A549 treated with CpdA at 1 μM for 4 hours (cell line): Measurements from ENCODE around the gene OR52E1. TPM values are rescaled to one million over a fixed set of nuclear protein-coding genes. Genes with fewer than 3 reads are reported as not detected.

Experiments used
- total RNA-seq: library from RNA; stranded (reverse); fragments of 200-300 nt; extraction: Qiagen RNA extraction; gene quantifications from 5 replicates; pipeline ENCODE4 v1.2.3, GENCODE V29; 2022; ENCODE audit warnings: low read depth

The OR52E1 gene
- total RNA-seq, result not detected in 5 replicates

DNA sequence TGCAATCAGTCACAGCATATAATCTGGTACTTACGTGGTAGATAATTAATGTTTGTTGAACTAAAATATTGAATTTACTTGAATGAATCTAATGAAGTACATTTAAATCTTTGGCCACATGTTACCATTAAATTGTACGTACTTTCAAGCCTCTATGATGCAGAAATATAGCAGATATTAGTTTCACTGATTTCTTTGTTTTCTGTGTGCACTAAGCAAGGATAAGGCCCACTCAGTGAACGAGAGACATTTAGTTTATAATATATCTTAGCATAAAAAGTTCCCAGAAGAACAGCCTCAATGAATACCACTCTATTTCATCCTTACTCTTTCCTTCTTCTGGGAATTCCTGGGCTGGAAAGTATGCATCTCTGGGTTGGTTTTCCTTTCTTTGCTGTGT, at the start of gene OR52E1:
OR52E1 (plus strand) TSS at position 301 of the 400 bp plus-strand sequence.

DNA sequence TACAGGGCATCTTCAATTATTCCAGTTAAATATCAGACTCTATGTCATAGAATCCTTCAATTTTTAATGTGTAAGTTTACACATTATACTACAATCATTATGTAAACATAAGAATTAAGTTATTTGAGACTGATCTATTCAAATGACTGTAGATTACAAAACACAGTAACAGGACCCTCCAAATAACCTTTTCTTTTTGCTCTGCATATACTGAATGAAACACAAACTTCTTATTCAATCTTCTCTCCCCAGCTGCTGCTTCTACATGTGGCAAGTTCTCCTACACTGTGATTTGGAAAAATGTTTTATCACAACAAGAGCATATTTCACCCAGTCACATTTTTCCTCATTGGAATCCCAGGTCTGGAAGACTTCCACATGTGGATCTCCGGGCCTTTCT, 23.1 kb upstream of the OR52E1 start, which contains the start of gene OR52J3:
OR52J3 (plus strand) TSS at position 301 of the 400 bp plus-strand sequence; CDS start at position 301, 0 bp downstream.

DNA sequence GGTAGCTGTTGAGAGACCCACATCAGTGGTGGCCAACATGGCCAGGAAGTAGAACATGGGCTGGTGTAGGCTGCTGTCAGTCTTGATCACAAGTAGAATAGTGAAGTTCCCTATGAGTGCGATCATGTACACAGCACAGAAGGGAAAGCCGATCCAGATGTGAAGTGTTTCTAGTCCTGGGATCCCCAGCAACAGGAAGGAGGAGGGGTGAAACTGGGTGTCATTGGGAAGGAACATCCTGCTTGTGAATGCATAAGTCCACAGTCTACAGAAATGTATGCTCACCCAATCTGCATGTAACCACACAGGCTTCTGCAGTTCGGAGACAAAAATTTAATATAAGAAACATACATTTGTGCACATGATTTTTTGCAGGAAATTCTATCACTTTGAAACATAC, 10.0 kb upstream of the OR52E1 start, which contains the start of gene OR52E2:
OR52E2 (minus strand) TSS at position 237 of the 400 bp plus-strand sequence; CDS start at position 237, 0 bp downstream.

Other genes starting within 250 kb of the OR52E1 start
- not detected in 5 replicates for gene OR51F2, start 248.3 kb upstream of the OR52E1 start, total RNA-seq
- gene OR51S1, start 220.4 kb upstream of the OR52E1 start, total RNA-seq, result not detected in 5 replicates
- not detected in 5 replicates for gene OR51T1, start 187.7 kb upstream of the OR52E1 start, total RNA-seq
- not detected in 5 replicates for gene OR51A7, start 165.8 kb upstream of the OR52E1 start, total RNA-seq
- gene OR51G2, start 150.2 kb upstream of the OR52E1 start, total RNA-seq, result not detected in 5 replicates
- not detected in 5 replicates for gene OR51G1, start 145.2 kb upstream of the OR52E1 start, total RNA-seq
- not detected in 5 replicates for gene OR51A4, start 122.0 kb upstream of the OR52E1 start, total RNA-seq
- gene OR51A2, start 113.9 kb upstream of the OR52E1 start, total RNA-seq, result not detected in 5 replicates
- not detected in 5 replicates for gene OR51L1, start 74.7 kb upstream of the OR52E1 start, total RNA-seq
- not detected in 5 replicates for gene OR52J3, start 23.0 kb upstream of the OR52E1 start, total RNA-seq
- gene OR52E2, start 9.9 kb upstream of the OR52E1 start, total RNA-seq, result not detected in 5 replicates
- not detected in 5 replicates for gene OR52A5, start 68.8 kb downstream of the OR52E1 start, total RNA-seq
- gene OR52A1, start 85.2 kb downstream of the OR52E1 start, total RNA-seq, result not detected in 5 replicates
- not detected in 5 replicates for gene OR51V1, start 131.1 kb downstream of the OR52E1 start, total RNA-seq
- not detected in 5 replicates for gene HBB, start 157.5 kb downstream of the OR52E1 start, total RNA-seq
- not detected in 5 replicates for gene HBD, start 164.9 kb downstream of the OR52E1 start, total RNA-seq
- not detected in 5 replicates for gene HBG1, start 180.3 kb downstream of the OR52E1 start, total RNA-seq
- not detected in 5 replicates for gene HBG2, start 185.2 kb downstream of the OR52E1 start, total RNA-seq
- 0.09 to 0.78 TPM (median 0.23 TPM) in 4 of 5 replicates, not detected in the other for gene HBE1, start 200.4 kb downstream of the OR52E1 start, total RNA-seq
- not detected in 5 replicates for gene OR51B4, start 232.4 kb downstream of the OR52E1 start, total RNA-seq